A549 (cell line): ENCODE results near the gene GRIA3.

Experiments
- CBX2 ChIP-seq: fragments of 200-600 bp; sonication (generic); IDR thresholded peaks from 2 replicates; pipeline ENCODE4 v1.6.1; 2016; ENCODE audit warnings: low read depth, mild to moderate bottlenecking, borderline replicate concordance
- CHD2 ChIP-seq: fragments of 150-350 bp; IDR thresholded peaks from 2 replicates; pipeline ENCODE4 v1.6.1; 2014; ENCODE audit warnings: low read length; ENCODE audit not compliant: partially characterized antibody
- CTCF ChIP-seq: fragments of >200 bp; sonication (Bioruptor Twin); formaldehyde crosslinking; IDR thresholded peaks from 3 replicates; pipeline ENCODE4 v1.5.1; 2016
- EP300 ChIP-seq, 2 experiments: fragments of >200 bp; sonication (Bioruptor Twin); formaldehyde crosslinking; IDR thresholded peaks; 2 replicates in 1 of 2; 3 replicates in 1 of 2; pipeline ENCODE4 v1.6.1; 2016 to 2017
- JUN ChIP-seq, 2 experiments: fragments of >200 bp; sonication (Bioruptor Twin); formaldehyde crosslinking; IDR thresholded peaks; 2 replicates in 1 of 2; 3 replicates in 1 of 2; pipeline ENCODE4 v1.6.1; 2016 to 2017
- KDM1A ChIP-seq: fragments of 200-600 bp; sonication (generic); IDR thresholded peaks from 2 replicates; pipeline ENCODE4 v1.6.1; 2016; ENCODE audit warnings: low read depth, mild to moderate bottlenecking
- POLR2A ChIP-seq: IDR thresholded peaks from 2 replicates; pipeline ENCODE4 v1.6.1; 2012; ENCODE audit warnings: mild to moderate bottlenecking, low read length
- POLR2AphosphoS2 ChIP-seq: conservative IDR thresholded peaks from 2 replicates; pipeline ENCODE4 v1.6.1; 2012; ENCODE audit warnings: low read length, improper control_type of control experiment, inconsistent platforms
- RAD21 ChIP-seq, 2 experiments: fragments of >200 bp in 1 of 2; sonication (Bioruptor Twin) in 1 of 2; formaldehyde crosslinking in 1 of 2; IDR thresholded peaks in 1 of 2; conservative IDR thresholded peaks in 1 of 2; 2 replicates in 1 of 2; 3 replicates in 1 of 2; pipeline ENCODE4 v1.6.1; 2012 to 2018; ENCODE audit warnings: inconsistent platforms in 1 of 2
- TFCP2L1 ChIP-seq: fragments of 250-450 bp; sonication (Bioruptor Pico); IDR thresholded peaks from 2 replicates; pipeline ENCODE4 v1.5.0; 2021; ENCODE audit warnings: mild to moderate bottlenecking
- ZNF302 ChIP-seq: fragments of 250-450 bp; sonication (Bioruptor Pico); IDR thresholded peaks from 2 replicates; pipeline ENCODE4 v1.9.0; 2021; ENCODE audit warnings: inconsistent platforms, mild to moderate bottlenecking, moderate library complexity

- TF ChIP-seq CTCF (no peak), POLR2AphosphoS2 (no peak), JUN (IDR thresholded peaks at IDR 0.05) (no peak), POLR2A (no peak), CBX2 (no peak), KDM1A (no peak), RAD21 (conservative IDR thresholded peaks at IDR 0.05 in 1 of 2, IDR thresholded peaks at IDR 0.05 in 1 of 2) (no peak), CHD2 (no peak), ZNF302 (CRISPR knock-in tag) (no peak), EP300 (IDR thresholded peaks at IDR 0.05) (no peak), TFCP2L1 (CRISPR knock-in tag) (no peak)
Observed at GRCh38 chrX:123336666-123337065, 152.6 kb downstream of the GRIA3 start.
